ENCODE results near the gene CASP2.

CASP2 gene

GRCh38 chr7:143280566-143280965 lies 7.6 kb upstream of the CASP2 start:
- Histone ChIP-seq H3K4me1 (ENCODE audit: control insufficient read depth in 2 of 2, insufficient read depth in 2 of 2, low read length in 2 of 2) (peaks cover 24 to 34% of the 10 kb centered on the region in 2 donors), H3K4me3 (ENCODE audit: low read length in 2 of 2) (no peak overlapping the region), H3K9me3 (ENCODE audit: control insufficient read depth in 2 of 2, low read length in 2 of 2) (no peaks in the 10 kb centered on the region), H3K27me3 (ENCODE audit: control insufficient read depth in 2 of 2, insufficient read depth in 2 of 2, low read length in 2 of 2) (no peaks in the 10 kb centered on the region), H3K9ac (ENCODE audit: low read depth in 1 of 2, low read length in 2 of 2) (no peak overlapping the region), H3K36me3 (ENCODE audit: control insufficient read depth in 2 of 2, insufficient read depth in 2 of 2, low read length in 2 of 2) (no peaks in the 10 kb centered on the region), H3K27ac (ENCODE audit: low read depth in 2 of 2, low read length in 2 of 2) (peak overlapping the region in 1 of 2 donors; percentile 2)

DNA sequence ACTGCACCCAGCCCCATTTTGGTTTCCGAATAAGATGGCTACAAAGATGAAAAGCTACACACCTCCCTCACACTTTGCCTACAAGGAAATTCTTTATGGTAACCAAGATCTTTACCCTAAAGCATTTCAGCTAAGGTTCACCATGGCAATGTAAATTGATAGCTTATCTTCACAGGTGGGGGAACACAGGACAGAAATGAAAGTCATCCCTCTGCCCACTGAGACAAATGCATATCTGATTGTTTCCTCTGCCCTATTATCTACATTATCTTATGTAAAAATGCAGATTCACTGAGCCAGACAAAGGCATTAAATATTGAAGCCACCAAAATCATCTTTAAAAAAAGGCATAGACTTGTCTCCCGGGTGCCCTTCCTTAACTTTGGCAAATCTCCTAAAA lies 6.6 kb upstream of the CASP2 start:
- H3K9me3 ChIP-seq (ENCODE audit: control insufficient read depth in 2 of 2, low read length in 2 of 2), result no peaks in the 10 kb centered on the region
- H3K4me1 ChIP-seq (ENCODE audit: control insufficient read depth in 2 of 2, insufficient read depth in 2 of 2, low read length in 2 of 2), result peaks cover 32 to 42% of the 10 kb centered on the region in 2 donors
- no peak overlapping the region for H3K9ac ChIP-seq (ENCODE audit: low read depth in 1 of 2, low read length in 2 of 2)
- no peaks in the 10 kb centered on the region for H3K36me3 ChIP-seq (ENCODE audit: control insufficient read depth in 2 of 2, insufficient read depth in 2 of 2, low read length in 2 of 2)
- H3K4me3 ChIP-seq (ENCODE audit: low read length in 2 of 2), result no peak overlapping the region
- no peaks in the 10 kb centered on the region for H3K27me3 ChIP-seq (ENCODE audit: control insufficient read depth in 2 of 2, insufficient read depth in 2 of 2, low read length in 2 of 2)
- no peak overlapping the region for H3K27ac ChIP-seq (ENCODE audit: low read depth in 2 of 2, low read length in 2 of 2)

DNA sequence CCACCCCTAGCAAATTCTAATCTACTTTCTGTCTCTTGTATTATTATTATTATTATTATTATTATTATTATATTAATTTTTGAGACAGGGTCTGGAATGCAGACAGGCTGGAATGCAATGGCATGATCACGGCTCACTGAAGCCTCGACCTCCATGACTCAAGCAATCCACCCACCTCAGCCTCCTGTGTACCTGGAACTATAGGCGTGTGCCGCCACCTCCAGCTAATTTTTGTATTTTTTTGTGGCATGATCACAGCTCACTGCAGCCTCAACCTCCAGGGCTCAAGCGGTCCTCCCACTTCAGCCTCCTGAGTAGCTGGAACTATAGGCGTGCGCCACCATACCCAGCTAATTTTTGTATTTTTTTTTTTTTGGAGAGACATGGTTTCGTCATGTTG lies 6.0 kb upstream of the CASP2 start:
- Histone ChIP-seq H3K9ac (ENCODE audit: low read depth in 1 of 2, low read length in 2 of 2) (no peak overlapping the region), H3K4me1 (ENCODE audit: control insufficient read depth in 2 of 2, insufficient read depth in 2 of 2, low read length in 2 of 2) (peaks cover 32 to 42% of the 10 kb centered on the region in 2 donors), H3K27ac (ENCODE audit: low read depth in 2 of 2, low read length in 2 of 2) (no peak overlapping the region)

GRCh38 chr7:143283381-143283780 lies 4.8 kb upstream of the CASP2 start:
- H3K9ac ChIP-seq (ENCODE audit: low read depth in 1 of 2, low read length in 2 of 2), result peak overlapping the region in 1 of 2 donors; percentile 50
- no peaks in the 10 kb centered on the region for H3K36me3 ChIP-seq (ENCODE audit: control insufficient read depth in 2 of 2, insufficient read depth in 2 of 2, low read length in 2 of 2)
- H3K9me3 ChIP-seq (ENCODE audit: control insufficient read depth in 2 of 2, low read length in 2 of 2), result no peaks in the 10 kb centered on the region
- H3K27ac ChIP-seq (ENCODE audit: low read depth in 2 of 2, low read length in 2 of 2), result peak overlapping the region; percentile 87 to 88
- no peaks in the 10 kb centered on the region for H3K27me3 ChIP-seq (ENCODE audit: control insufficient read depth in 2 of 2, insufficient read depth in 2 of 2, low read length in 2 of 2)
- H3K4me3 ChIP-seq (ENCODE audit: low read length in 2 of 2), result no peak overlapping the region
- H3K4me1 ChIP-seq (ENCODE audit: control insufficient read depth in 2 of 2, insufficient read depth in 2 of 2, low read length in 2 of 2), result peaks cover 38 to 42% of the 10 kb centered on the region in 2 donors

More for the DNA sequence above, 6.0 kb upstream of the CASP2 start:
- no peaks in the 10 kb centered on the region for H3K36me3 ChIP-seq (ENCODE audit: control insufficient read depth in 2 of 2, insufficient read depth in 2 of 2, low read length in 2 of 2)
- no peaks in the 10 kb centered on the region for H3K9me3 ChIP-seq (ENCODE audit: control insufficient read depth in 2 of 2, low read length in 2 of 2)
- no peaks in the 10 kb centered on the region for H3K27me3 ChIP-seq (ENCODE audit: control insufficient read depth in 2 of 2, insufficient read depth in 2 of 2, low read length in 2 of 2)
- H3K4me3 ChIP-seq (ENCODE audit: low read length in 2 of 2), result no peak overlapping the region

DNA sequence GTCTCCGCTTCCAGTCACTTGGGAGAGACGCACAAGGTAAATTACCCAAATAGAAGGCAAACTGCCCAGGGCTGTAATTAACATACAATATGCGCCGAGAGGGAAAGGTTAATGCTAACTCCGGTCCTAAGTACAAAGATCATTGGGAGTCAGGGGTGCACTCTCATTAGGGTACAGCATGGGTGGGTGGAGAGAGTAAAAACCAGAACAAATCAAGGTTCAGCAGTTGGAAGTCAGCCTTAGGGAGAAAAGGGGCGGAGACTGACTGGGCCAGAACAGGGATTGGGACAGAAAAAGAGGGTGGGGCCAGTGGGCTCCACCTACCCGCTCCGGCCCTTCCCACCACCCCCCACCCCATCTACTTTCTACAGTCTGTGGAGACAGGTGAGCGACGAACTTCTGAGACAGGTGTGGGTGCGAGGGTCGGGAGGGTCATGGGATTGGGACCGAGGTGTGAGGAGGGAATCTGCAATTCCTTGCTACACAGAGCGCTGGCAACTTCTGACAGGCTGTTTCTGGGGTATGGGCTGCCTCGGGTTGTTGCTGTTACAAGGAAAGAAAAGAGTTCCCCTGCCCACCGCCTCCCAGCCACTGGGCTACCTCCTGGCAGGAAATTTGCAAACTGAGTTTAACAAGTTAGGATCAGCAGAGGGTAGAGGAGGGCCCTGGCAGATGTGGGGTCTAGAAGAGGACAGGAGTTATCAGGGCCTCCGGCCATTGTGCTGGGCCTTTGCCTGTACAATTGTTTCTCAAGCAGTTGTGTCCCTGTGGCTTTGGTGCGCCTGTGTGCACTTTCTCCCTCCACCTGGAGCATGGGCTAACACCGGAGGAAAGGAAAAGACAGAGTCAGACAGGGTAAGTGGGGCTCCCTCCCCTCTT lies 3.3 kb upstream of the CASP2 start, which contains the start of gene TMEM139:
TMEM139 (plus strand) TSS at position 368 of the 879 bp plus-strand sequence. CDS start 1,000 bp downstream, outside the sequence.
- H3K9me3 ChIP-seq (ENCODE audit: control insufficient read depth in 2 of 2, low read length in 2 of 2), result no peaks in the 10 kb centered on the region
- H3K4me3 ChIP-seq (ENCODE audit: low read length in 2 of 2), result peak within 1 kb of the TSS; percentile 63 to 67
- H3K27ac ChIP-seq (ENCODE audit: low read depth in 2 of 2, low read length in 2 of 2), result peak within 1 kb of the TSS; percentile 87 to 88
- H3K27me3 ChIP-seq (ENCODE audit: control insufficient read depth in 2 of 2, insufficient read depth in 2 of 2, low read length in 2 of 2), result no peaks in the 10 kb centered on the region
- peak within 1 kb of the TSS; percentile 55 to 56 for H3K9ac ChIP-seq (ENCODE audit: low read depth in 1 of 2, low read length in 2 of 2)
- H3K4me1 ChIP-seq (ENCODE audit: control insufficient read depth in 2 of 2, insufficient read depth in 2 of 2, low read length in 2 of 2), result peaks cover 37 to 46% of the 10 kb centered on the region in 2 donors
- H3K36me3 ChIP-seq (ENCODE audit: control insufficient read depth in 2 of 2, insufficient read depth in 2 of 2, low read length in 2 of 2), result no peaks in the 10 kb centered on the region

GRCh38 chr7:143285470-143285778 lies 2.7 kb upstream of the CASP2 start:
- H3K36me3 ChIP-seq (ENCODE audit: control insufficient read depth in 2 of 2, insufficient read depth in 2 of 2, low read length in 2 of 2), result no peaks in the 10 kb centered on the region
- no peaks in the 10 kb centered on the region for H3K27me3 ChIP-seq (ENCODE audit: control insufficient read depth in 2 of 2, insufficient read depth in 2 of 2, low read length in 2 of 2)
- H3K9me3 ChIP-seq (ENCODE audit: control insufficient read depth in 2 of 2, low read length in 2 of 2), result no peaks in the 10 kb centered on the region
- peak overlapping the region; percentile 63 to 67 for H3K4me3 ChIP-seq (ENCODE audit: low read length in 2 of 2)
- peak overlapping the region; percentile 55 to 56 for H3K9ac ChIP-seq (ENCODE audit: low read depth in 1 of 2, low read length in 2 of 2)
- peak overlapping the region; percentile 87 to 88 for H3K27ac ChIP-seq (ENCODE audit: low read depth in 2 of 2, low read length in 2 of 2)
- peaks cover 40 to 49% of the 10 kb centered on the region in 2 donors for H3K4me1 ChIP-seq (ENCODE audit: control insufficient read depth in 2 of 2, insufficient read depth in 2 of 2, low read length in 2 of 2)

- H3K36me3 ChIP-seq (ENCODE audit: control insufficient read depth in 2 of 2, insufficient read depth in 2 of 2, low read length in 2 of 2), result no peaks in the 10 kb centered on the region
- H3K4me1 ChIP-seq (ENCODE audit: control insufficient read depth in 2 of 2, insufficient read depth in 2 of 2, low read length in 2 of 2), result peaks cover 44 to 51% of the 10 kb centered on the region in 2 donors
- H3K9me3 ChIP-seq (ENCODE audit: control insufficient read depth in 2 of 2, low read length in 2 of 2), result no peaks in the 10 kb centered on the region
- peak overlapping the region; percentile 87 to 88 for H3K27ac ChIP-seq (ENCODE audit: low read depth in 2 of 2, low read length in 2 of 2)
- peak overlapping the region; percentile 31 to 67 for H3K4me3 ChIP-seq (ENCODE audit: low read length in 2 of 2)
- peak overlapping the region in 1 of 2 donors; percentile 26 for H3K9ac ChIP-seq (ENCODE audit: low read depth in 1 of 2, low read length in 2 of 2)
- H3K27me3 ChIP-seq (ENCODE audit: control insufficient read depth in 2 of 2, insufficient read depth in 2 of 2, low read length in 2 of 2), result no peaks in the 10 kb centered on the region
Measured at GRCh38 chr7:143285806-143286521, 2.2 kb upstream of the CASP2 start.

GRCh38 chr7:143286522-143286890 lies 1.6 kb upstream of the CASP2 start:
- peak overlapping the region in 1 of 2 donors; percentile 67 for H3K4me3 ChIP-seq (ENCODE audit: low read length in 2 of 2)
- no peaks in the 10 kb centered on the region for H3K9me3 ChIP-seq (ENCODE audit: control insufficient read depth in 2 of 2, low read length in 2 of 2)
- peaks cover 44 to 51% of the 10 kb centered on the region in 2 donors for H3K4me1 ChIP-seq (ENCODE audit: control insufficient read depth in 2 of 2, insufficient read depth in 2 of 2, low read length in 2 of 2)
- H3K9ac ChIP-seq (ENCODE audit: low read depth in 1 of 2, low read length in 2 of 2), result no peak overlapping the region
- no peaks in the 10 kb centered on the region for H3K36me3 ChIP-seq (ENCODE audit: control insufficient read depth in 2 of 2, insufficient read depth in 2 of 2, low read length in 2 of 2)
- no peaks in the 10 kb centered on the region for H3K27me3 ChIP-seq (ENCODE audit: control insufficient read depth in 2 of 2, insufficient read depth in 2 of 2, low read length in 2 of 2)
- peak overlapping the region in 1 of 2 donors; percentile 87 for H3K27ac ChIP-seq (ENCODE audit: low read depth in 2 of 2, low read length in 2 of 2)

DNA sequence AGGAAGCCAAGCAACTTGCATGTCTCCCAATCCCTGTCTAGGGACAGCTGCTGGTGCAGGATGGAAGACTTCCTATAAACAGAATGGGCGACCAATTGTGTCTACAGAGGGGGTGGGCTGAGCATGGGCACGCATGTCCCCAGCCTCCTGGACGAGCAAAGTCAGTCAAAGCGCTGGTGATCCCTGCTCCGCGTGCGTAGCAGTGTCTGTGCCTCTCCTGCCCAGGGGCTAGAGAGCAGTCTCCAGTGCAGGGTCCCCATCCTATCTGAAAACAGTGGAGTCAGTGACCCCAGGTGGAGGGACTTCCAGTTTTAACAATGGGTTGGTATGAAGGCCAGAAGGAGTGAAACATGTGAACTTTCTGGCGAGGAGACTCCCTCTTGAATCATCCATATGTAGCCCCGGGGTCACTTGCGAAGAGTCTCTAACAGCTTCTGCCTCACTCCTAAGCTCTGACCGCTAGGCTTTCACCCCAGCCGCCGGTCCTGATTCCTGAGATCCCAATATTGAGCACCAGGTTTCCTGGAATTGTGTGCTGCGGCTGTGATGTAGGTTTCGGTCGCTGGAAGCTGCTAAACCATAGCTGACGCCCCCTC lies 714 bp upstream of the CASP2 start:
- H3K27ac ChIP-seq (ENCODE audit: low read depth in 2 of 2, low read length in 2 of 2), result peak overlapping the region; percentile 69 to 83
- H3K4me3 ChIP-seq (ENCODE audit: low read length in 2 of 2), result peak overlapping the region; percentile 61 to 69
- no peaks in the 10 kb centered on the region for H3K27me3 ChIP-seq (ENCODE audit: control insufficient read depth in 2 of 2, insufficient read depth in 2 of 2, low read length in 2 of 2)
- H3K9me3 ChIP-seq (ENCODE audit: control insufficient read depth in 2 of 2, low read length in 2 of 2), result no peaks in the 10 kb centered on the region
- peaks cover 44 to 51% of the 10 kb centered on the region in 2 donors for H3K4me1 ChIP-seq (ENCODE audit: control insufficient read depth in 2 of 2, insufficient read depth in 2 of 2, low read length in 2 of 2)
- peaks cover 5 to 6% of the 10 kb centered on the region in 2 donors for H3K36me3 ChIP-seq (ENCODE audit: control insufficient read depth in 2 of 2, insufficient read depth in 2 of 2, low read length in 2 of 2)
- H3K9ac ChIP-seq (ENCODE audit: low read depth in 1 of 2, low read length in 2 of 2), result peak overlapping the region; percentile 44 to 51

DNA sequence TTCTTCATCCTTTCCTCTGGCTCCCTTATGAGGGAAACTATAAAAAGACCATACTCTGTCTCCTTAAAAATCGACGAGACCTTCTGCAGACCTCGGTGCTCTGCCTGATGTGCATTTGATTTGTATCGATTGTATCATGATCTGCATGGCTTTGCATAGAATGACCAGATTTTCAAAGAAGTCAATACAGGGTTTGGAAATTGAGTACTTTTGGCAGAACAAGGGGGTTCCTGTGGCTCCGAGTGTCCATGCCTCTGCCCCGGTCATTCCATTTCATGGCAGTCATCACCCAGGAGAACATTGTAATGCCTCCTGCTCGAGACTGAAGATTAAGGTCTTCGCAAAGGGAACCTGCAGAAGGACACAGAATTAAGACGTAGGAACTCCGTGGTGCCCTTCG lies 685 bp downstream of the CASP2 start:
- H3K36me3 ChIP-seq (ENCODE audit: control insufficient read depth in 2 of 2, insufficient read depth in 2 of 2, low read length in 2 of 2), result peaks cover 14 to 18% of the 10 kb centered on the region in 2 donors
- H3K4me1 ChIP-seq (ENCODE audit: control insufficient read depth in 2 of 2, insufficient read depth in 2 of 2, low read length in 2 of 2), result peaks cover 40% of the 10 kb centered on the region in 2 donors
- peak overlapping the region; percentile 95 for H3K4me3 ChIP-seq (ENCODE audit: low read length in 2 of 2)
- peak overlapping the region; percentile 87 to 92 for H3K9ac ChIP-seq (ENCODE audit: low read depth in 1 of 2, low read length in 2 of 2)
- H3K27ac ChIP-seq (ENCODE audit: low read depth in 2 of 2, low read length in 2 of 2), result peak overlapping the region; percentile 83 to 87
- H3K9me3 ChIP-seq (ENCODE audit: control insufficient read depth in 2 of 2, low read length in 2 of 2), result no peaks in the 10 kb centered on the region
- no peaks in the 10 kb centered on the region for H3K27me3 ChIP-seq (ENCODE audit: control insufficient read depth in 2 of 2, insufficient read depth in 2 of 2, low read length in 2 of 2)

Data from mucosa of rectum (tissue), 2 donors.